Right kidney (tissue), 1 donor: ENCODE results near the gene EPC1.

Source experiments
- DNase-seq: peaks from one replicate; pipeline ENCODE4 v3.0.0-alpha.2; 2016

Gene EPC1

GRCh38 chr10:32337350-32337749 lies 9.6 kb downstream of the EPC1 start:
- no peak for DNase-seq

DNA sequence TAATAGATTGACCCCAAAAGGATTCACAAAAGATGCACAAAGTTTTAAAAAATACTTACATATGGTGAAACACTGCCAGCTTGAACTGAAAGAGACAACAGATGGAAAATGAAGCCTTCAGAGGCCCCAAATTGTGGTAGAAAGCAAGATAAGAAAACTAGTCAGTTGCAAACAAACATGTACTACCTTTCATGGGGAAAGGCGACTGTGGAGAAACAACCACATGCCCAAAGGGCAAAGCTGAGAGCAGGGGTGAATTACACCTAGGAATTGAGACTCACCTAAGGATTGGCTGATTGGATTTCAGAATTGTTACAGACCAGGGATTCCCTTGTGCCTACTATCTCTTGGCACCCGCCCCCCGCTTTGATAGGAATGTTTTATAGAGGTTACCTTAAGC lies 13.1 kb downstream of the EPC1 start:
- no peak for DNase-seq

DNA sequence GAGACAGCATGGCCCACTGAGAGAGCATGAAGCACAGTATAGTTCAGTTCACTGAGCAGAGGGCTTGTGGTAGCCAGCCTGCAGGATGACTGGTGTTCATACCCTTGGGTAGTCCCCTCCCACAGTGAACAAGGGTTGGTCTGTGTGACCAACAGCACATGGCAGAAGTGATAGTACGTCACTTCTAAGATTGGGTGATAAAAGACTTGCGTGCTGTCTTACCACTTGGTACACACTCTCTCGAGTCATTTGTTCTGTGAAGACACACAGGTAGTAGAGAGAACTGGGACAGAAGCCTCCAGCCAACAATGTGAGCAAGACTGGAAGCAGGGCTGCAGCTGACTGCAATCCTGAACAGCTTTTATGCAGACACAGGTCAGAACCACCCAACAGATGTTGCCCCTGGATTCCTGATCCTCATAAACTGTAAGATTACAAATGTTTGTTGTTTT lies 14.6 kb downstream of the EPC1 start:
- no peak for DNase-seq

GRCh38 chr10:32331606-32332005 lies 15.4 kb downstream of the EPC1 start:
- DNase-seq = no peak

DNA sequence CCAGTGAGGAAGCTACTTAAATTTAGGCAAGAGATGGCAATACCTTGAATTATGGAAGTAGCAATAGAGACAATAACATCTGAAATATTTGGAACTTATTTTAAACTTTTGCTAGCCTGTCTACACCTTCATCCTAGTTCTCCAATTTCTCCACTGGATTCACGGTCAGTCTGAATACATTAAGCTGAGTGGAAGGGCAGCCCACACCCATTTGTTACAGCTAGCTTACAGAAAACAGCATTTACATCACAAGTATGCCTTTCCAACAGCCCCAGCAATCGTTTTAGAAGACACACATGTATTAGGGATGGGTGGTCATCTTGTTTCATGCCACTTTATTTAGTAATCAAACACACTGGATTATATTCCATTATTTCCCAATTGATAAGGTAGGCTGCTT lies 16.7 kb downstream of the EPC1 start:
- no peak for DNase-seq

GRCh38 chr10:32329061-32329460 lies 17.9 kb downstream of the EPC1 start:
- no peak for DNase-seq

DNA sequence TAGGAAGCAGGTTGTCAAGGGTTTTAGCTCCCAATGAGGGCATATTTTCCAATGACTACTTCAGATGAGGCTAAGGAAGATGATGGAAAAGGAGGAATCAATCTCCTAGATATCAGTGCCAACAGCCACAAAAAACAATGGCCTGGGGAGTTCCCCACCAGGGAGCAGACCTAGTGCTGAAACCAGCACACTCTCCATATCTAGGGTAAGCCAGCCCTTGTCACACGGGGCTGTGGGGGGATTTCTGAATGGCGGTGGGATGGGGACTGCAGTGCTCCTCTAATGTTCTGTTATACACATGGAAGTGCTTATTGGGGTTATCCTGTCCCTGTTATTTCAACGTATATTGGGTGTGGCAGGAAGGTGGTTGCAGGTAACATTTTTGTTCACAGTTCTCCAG lies 18.5 kb downstream of the EPC1 start:
- DNase-seq = no peak

DNA sequence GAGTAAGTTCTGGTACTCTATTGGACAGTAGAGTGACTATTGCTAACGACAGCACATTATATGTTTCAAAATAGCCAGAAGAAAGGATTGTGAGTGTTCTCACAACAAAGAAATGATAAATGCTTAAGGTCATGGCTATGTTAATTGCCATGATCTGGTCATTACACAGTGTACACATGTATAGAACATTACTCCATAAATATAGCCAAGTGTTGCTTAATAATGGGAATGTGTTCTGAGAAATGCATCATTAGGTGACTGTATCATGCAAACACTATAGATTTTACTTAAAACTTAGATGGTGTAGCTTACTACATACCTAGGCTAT lies 19.6 kb downstream of the EPC1 start:
- DNase-seq = no peak

GRCh38 chr10:32326680-32327363 lies 20.1 kb downstream of the EPC1 start:
- DNase-seq = no peak

- DNase-seq = no peak
Measured at GRCh38 chr10:32326119-32326518, 20.8 kb downstream of the EPC1 start.

GRCh38 chr10:32323051-32323450 lies 23.9 kb downstream of the EPC1 start:
- no peak for DNase-seq

- DNase-seq = no peak
Measured at GRCh38 chr10:32321016-32321631, 25.8 kb downstream of the EPC1 start.

GRCh38 chr10:32318476-32318896 lies 28.5 kb downstream of the EPC1 start:
- DNase-seq = no peak

- DNase-seq = no peak
Measured at GRCh38 chr10:32317795-32318357, 29.1 kb downstream of the EPC1 start.

- no peak for DNase-seq
Measured at GRCh38 chr10:32315424-32315823, 31.5 kb downstream of the EPC1 start.

DNA sequence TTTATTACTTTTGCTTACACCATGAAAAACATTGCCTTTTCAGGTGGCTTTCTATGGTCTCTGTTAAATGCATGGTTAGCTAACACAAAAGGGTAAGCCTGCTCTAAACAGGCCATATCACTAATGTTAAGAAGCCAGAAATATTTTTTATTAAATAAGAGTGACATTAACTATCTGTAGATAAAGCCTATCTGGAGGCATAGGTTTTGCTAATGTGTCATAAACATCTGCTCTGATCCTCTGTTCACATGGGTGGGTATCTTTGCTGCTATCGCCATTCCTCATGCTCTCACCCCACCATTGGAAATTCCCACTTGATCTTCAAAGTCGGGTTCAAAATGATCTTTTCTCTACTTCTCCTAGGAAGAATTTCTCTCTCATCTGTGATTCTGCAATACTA lies 32.4 kb downstream of the EPC1 start:
- DNase-seq = no peak

DNA sequence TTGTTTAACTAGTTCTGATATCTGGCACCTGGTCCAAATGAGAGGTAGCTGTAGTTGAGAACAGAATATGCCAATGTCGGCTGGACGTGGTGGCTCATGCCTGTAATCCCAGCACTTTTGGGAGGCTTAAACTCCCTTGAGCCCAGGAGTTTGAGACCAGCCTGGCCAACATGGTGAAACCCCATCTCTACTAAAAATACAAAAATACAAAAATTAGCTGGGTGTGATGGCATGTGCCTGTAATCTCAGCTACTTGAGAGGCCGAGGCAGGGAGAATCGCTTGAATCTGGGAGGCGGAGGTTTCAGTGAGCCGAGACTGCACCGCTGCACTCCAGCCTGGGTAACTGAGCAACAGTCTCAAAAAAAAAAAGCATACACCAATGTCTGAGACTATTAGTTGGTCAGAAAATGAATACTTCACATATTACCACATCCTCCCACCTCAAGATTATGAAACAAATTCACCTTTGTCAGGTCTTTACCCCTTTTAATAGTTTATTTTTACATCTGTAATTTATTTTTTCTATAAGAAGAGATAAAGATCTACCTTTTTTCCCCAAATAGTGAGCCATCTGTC lies 38.8 kb downstream of the EPC1 start:
- no peak for DNase-seq

DNA sequence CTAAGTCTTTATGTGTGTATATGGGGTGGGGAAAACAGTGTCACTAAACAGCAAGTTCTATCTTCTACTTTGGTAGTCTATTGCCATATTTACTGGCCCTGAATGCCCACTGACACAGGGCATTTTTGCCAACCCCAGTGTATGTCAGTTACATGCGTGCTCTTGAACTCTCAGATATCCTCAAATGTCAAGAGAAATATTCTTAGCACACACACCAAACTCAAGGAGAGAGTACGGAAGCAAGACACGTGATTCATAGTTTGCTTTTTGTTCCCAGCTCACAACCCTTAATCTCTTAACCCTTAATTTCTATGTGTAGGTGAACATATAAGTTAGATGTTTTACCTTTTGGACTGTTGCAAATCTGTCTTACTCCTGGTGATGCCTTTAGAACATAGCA lies 39.3 kb downstream of the EPC1 start:
- no peak for DNase-seq

GRCh38 chr10:32299354-32299980 lies 47.5 kb downstream of the EPC1 start:
- no peak for DNase-seq

GRCh38 chr10:32298075-32298812 lies 48.7 kb downstream of the EPC1 start:
- DNase-seq = no peak

DNA sequence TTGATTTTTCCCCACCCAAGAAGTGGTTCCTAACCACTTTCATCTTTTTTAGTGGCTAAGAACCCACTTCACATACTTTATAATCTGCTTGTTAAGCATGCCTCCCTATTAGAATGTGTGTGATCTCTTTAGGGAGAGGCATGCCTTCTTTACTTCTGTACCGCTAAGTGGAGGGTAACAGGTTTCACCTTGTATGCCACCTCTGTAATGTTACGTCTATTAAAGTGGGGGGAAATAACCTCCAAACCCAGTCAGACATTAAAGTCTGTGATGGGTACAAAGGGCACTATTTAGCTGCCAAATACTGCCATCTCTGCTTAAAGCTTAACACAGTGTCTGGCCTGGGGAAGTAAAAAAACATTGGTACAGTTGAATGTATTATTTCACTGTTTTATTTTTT lies 51.9 kb downstream of the EPC1 start:
- no peak for DNase-seq

- no peak for DNase-seq
Measured at GRCh38 chr10:32293581-32293980, 53.4 kb downstream of the EPC1 start.

- DNase-seq = no peak
Measured at GRCh38 chr10:32279795-32280194, 67.2 kb downstream of the EPC1 start.
